ENCODE results near the gene TNFRSF21. TPM values are rescaled to one million over a fixed set of nuclear protein-coding genes. Genes with fewer than 3 reads are reported as not detected.

TNFRSF21 gene
- total and polyA plus RNA-seq, 2 donors from 2014 or later: 40.3 to 45.5 TPM

- H3K9ac ChIP-seq (ENCODE audit: low read length in 3 of 3): no peak overlapping the region
- no peak overlapping the region for H3K4me3 ChIP-seq (ENCODE audit: low read length in 3 of 3)
- H3K27me3 ChIP-seq (ENCODE audit: control insufficient read depth, insufficient read depth, low read length): no peaks in the 10 kb centered on the region
- DNase-seq (peak in 1 of 5 donors; percentile 7), FAIRE-seq (no peak)
- no peaks in the 10 kb centered on the region for H3K36me3 ChIP-seq (ENCODE audit: control insufficient read depth in 2 of 3, insufficient read depth in 3 of 3, low read length in 3 of 3)
- intact Hi-C loops (cut with DNase I): no loop called here
- TF ChIP-seq, protein P1, sequence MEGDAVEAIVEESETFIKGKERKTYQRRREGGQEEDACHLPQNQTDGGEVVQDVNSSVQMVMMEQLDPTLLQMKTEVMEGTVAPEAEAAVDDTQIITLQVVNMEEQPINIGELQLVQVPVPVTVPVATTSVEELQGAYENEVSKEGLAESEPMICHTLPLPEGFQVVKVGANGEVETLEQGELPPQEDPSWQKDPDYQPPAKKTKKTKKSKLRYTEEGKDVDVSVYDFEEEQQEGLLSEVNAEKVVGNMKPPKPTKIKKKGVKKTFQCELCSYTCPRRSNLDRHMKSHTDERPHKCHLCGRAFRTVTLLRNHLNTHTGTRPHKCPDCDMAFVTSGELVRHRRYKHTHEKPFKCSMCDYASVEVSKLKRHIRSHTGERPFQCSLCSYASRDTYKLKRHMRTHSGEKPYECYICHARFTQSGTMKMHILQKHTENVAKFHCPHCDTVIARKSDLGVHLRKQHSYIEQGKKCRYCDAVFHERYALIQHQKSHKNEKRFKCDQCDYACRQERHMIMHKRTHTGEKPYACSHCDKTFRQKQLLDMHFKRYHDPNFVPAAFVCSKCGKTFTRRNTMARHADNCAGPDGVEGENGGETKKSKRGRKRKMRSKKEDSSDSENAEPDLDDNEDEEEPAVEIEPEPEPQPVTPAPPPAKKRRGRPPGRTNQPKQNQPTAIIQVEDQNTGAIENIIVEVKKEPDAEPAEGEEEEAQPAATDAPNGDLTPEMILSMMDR (IDR thresholded peaks at IDR 0.05; ENCODE audit: borderline replicate concordance, extremely low read depth, insufficient read depth): no peak
- H3K27ac ChIP-seq (ENCODE audit: low read depth in 2 of 2, low read length in 2 of 2): no peak overlapping the region
- H3K9me3 ChIP-seq (ENCODE audit: control insufficient read depth in 2 of 3, insufficient read depth in 1 of 3, low read length in 3 of 3): no peaks in the 10 kb centered on the region
- peaks cover 0 to 2% (median 0%) of the 10 kb centered on the region in 3 donors for H3K4me1 ChIP-seq (ENCODE audit: control insufficient read depth in 2 of 3, insufficient read depth in 2 of 3, low read depth in 1 of 3, low read length in 3 of 3)
These were observed 33.1 kb upstream of the TNFRSF21 start for GRCh38 chr6:47342824-47343223.

- H3K27ac ChIP-seq (ENCODE audit: low read depth in 2 of 2, low read length in 2 of 2): no peak overlapping the region
- FAIRE-seq: no peak
- TF ChIP-seq, protein P1 (IDR thresholded peaks at IDR 0.05; ENCODE audit: borderline replicate concordance, extremely low read depth, insufficient read depth): no peak
- H3K9me3 ChIP-seq (ENCODE audit: control insufficient read depth in 2 of 3, insufficient read depth in 1 of 3, low read length in 3 of 3): no peaks in the 10 kb centered on the region
- intact Hi-C loops (cut with DNase I): no loop called here
- H3K9ac ChIP-seq (ENCODE audit: low read length in 3 of 3): no peak overlapping the region
- no peak overlapping the region for H3K4me3 ChIP-seq (ENCODE audit: low read length in 3 of 3)
- DNase-seq: no peak
- peaks cover 0 to 2% (median 0%) of the 10 kb centered on the region in 3 donors for H3K4me1 ChIP-seq (ENCODE audit: control insufficient read depth in 2 of 3, insufficient read depth in 2 of 3, low read depth in 1 of 3, low read length in 3 of 3)
- H3K36me3 ChIP-seq (ENCODE audit: control insufficient read depth in 2 of 3, insufficient read depth in 3 of 3, low read length in 3 of 3): no peaks in the 10 kb centered on the region
- H3K27me3 ChIP-seq (ENCODE audit: control insufficient read depth, insufficient read depth, low read length): no peaks in the 10 kb centered on the region
These were observed 27.8 kb upstream of the TNFRSF21 start for GRCh38 chr6:47337519-47337918.

DNA sequence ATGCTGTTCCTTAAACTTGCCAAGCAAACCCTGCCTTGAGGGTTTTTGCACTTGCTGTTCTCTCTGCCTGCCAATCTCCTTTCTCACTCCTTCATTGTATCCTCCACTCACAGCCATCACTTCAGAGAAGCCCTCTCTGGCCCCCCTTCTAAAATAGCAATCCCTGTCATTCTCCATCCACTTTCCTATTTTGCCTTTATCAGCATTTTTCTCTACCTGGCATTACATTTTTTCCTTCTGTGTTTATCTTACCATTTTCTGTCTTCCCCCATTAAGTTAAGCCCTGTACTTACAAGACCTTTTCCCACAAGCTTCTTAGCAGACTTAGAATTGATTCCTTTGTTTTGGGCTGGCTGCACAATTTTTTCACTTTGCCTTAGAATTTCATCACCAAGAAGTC is 26.6 kb upstream of the TNFRSF21 start:
- no peak overlapping the region for H3K27ac ChIP-seq (ENCODE audit: low read depth in 2 of 2, low read length in 2 of 2)
- DNase-seq (no peak), FAIRE-seq (no peak)
- no peak overlapping the region for H3K9ac ChIP-seq (ENCODE audit: low read length in 3 of 3)
- no peaks in the 10 kb centered on the region for H3K9me3 ChIP-seq (ENCODE audit: control insufficient read depth in 2 of 3, insufficient read depth in 1 of 3, low read length in 3 of 3)
- TF ChIP-seq, protein P1 (IDR thresholded peaks at IDR 0.05; ENCODE audit: borderline replicate concordance, extremely low read depth, insufficient read depth): no peak
- intact Hi-C loops (cut with DNase I): no loop called here
- no peaks in the 10 kb centered on the region for H3K36me3 ChIP-seq (ENCODE audit: control insufficient read depth in 2 of 3, insufficient read depth in 3 of 3, low read length in 3 of 3)
- H3K27me3 ChIP-seq (ENCODE audit: control insufficient read depth, insufficient read depth, low read length): no peaks in the 10 kb centered on the region
- H3K4me3 ChIP-seq (ENCODE audit: low read length in 3 of 3): no peak overlapping the region
- H3K4me1 ChIP-seq (ENCODE audit: control insufficient read depth in 2 of 3, insufficient read depth in 2 of 3, low read depth in 1 of 3, low read length in 3 of 3): no peaks in the 10 kb centered on the region

DNA sequence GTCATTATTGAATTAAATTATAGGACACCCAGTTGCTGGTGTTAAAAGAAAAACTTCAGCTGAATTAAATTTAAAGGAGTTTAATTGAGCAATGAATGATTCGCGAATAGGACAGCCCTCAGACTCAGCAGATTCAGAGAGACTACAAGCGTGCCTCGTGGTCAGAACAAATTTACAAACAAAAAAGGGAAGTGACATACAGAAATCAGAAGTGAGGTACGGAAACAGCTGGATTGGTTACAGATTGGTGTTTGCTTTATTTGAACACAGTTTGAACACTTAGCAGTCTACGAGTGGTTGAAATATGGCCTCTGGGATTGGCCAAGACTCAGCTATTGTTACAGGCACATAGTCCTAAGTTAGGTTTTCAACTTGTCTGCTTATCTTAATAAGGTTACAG is 25.8 kb upstream of the TNFRSF21 start:
- no peak overlapping the region for H3K27ac ChIP-seq (ENCODE audit: low read depth in 2 of 2, low read length in 2 of 2)
- H3K9ac ChIP-seq (ENCODE audit: low read length in 3 of 3): no peak overlapping the region
- H3K36me3 ChIP-seq (ENCODE audit: control insufficient read depth in 2 of 3, insufficient read depth in 3 of 3, low read length in 3 of 3): no peaks in the 10 kb centered on the region
- FAIRE-seq (no peak), DNase-seq (peak in 1 of 5 donors; percentile 11)
- H3K27me3 ChIP-seq (ENCODE audit: control insufficient read depth, insufficient read depth, low read length): no peaks in the 10 kb centered on the region
- TF ChIP-seq, protein P1 (IDR thresholded peaks at IDR 0.05; ENCODE audit: borderline replicate concordance, extremely low read depth, insufficient read depth): no peak
- no peaks in the 10 kb centered on the region for H3K4me1 ChIP-seq (ENCODE audit: control insufficient read depth in 2 of 3, insufficient read depth in 2 of 3, low read depth in 1 of 3, low read length in 3 of 3)
- no peaks in the 10 kb centered on the region for H3K9me3 ChIP-seq (ENCODE audit: control insufficient read depth in 2 of 3, insufficient read depth in 1 of 3, low read length in 3 of 3)
- intact Hi-C loops (cut with DNase I): no loop called here
- H3K4me3 ChIP-seq (ENCODE audit: low read length in 3 of 3): no peak overlapping the region

Data from kidney (tissue), 14 donors.